ENCODE measurements around the gene PRR12. TPM values are rescaled to one million over a fixed set of nuclear protein-coding genes. Genes with fewer than 3 reads are reported as not detected.
A peak's percentile ranks its signal among the peaks of the same experiment; 100 is the strongest.

PRR12 gene
- polyA plus RNA-seq, 3 donors, result 0.04 to 3.3 (median 0.11) TPM

- no peak for DNase-seq
- peaks cover 32% of the 10 kb centered on the region for H3K4me1 Mint-ChIP-seq
- peak overlapping the region in 6 of 7 donors; percentile 40 to 85 (median 63) for H3K27ac Mint-ChIP-seq
- H4K20me1 ChIP-seq (ENCODE audit: insufficient read depth, low read length), result peaks cover 5% of the 10 kb centered on the region
- H3K4me3 Mint-ChIP-seq, result peak overlapping the region in 1 of 2 donors; percentile 21
- H3K9ac ChIP-seq (ENCODE audit: insufficient read depth, low read length, poor library complexity, severe bottlenecking), result no peak overlapping the region
- peak overlapping the region in 1 of 2 donors; percentile 45 for H3K27ac ChIP-seq (ENCODE audit: low read depth in 1 of 2, low read length in 2 of 2)
- no peak overlapping the region for H2AFZ ChIP-seq (ENCODE audit: insufficient read depth, low read depth, low read length, poor library complexity, severe bottlenecking)
- no peaks in the 10 kb centered on the region for H3K27me3 ChIP-seq (ENCODE audit: control insufficient read depth in 2 of 2, insufficient read depth in 2 of 2, low read length in 2 of 2)
- no peak overlapping the region for H3K4me2 ChIP-seq (replicated peaks; ENCODE audit: extremely low read depth, low read length, poor library complexity, severe bottlenecking)
- H3K9me3 ChIP-seq (replicated peaks in 1 of 2; ENCODE audit: control insufficient read depth in 1 of 2, insufficient read depth in 1 of 2, low read length in 2 of 2), result no peaks in the 10 kb centered on the region
- no peak for TF ChIP-seq CTCF (IDR thresholded peaks at IDR 0.05)
- peaks cover 3 to 5% (median 4%) of the 10 kb centered on the region in 3 donors for H3K27me3 Mint-ChIP-seq (ENCODE audit: low read depth in 3 of 3)
- WGBS (ENCODE audit: insufficient coverage), result 62% methylated on average over 2 of the region's 7 CpGs
- H3K4me3 ChIP-seq (replicated peaks in 1 of 3; ENCODE audit: low read depth in 2 of 3, low read length in 3 of 3), result no peak overlapping the region
- peaks cover 0 to 4% (median 0%) of the 10 kb centered on the region in 7 donors for H3K9me3 Mint-ChIP-seq
- no peaks in the 10 kb centered on the region for H3K79me2 ChIP-seq (ENCODE audit: insufficient read depth, low read length)
- H3K36me3 Mint-ChIP-seq, result peaks cover 34 to 68% of the 10 kb centered on the region in 2 donors
- peaks cover 24 to 31% of the 10 kb centered on the region in 2 donors for H3K4me1 ChIP-seq (ENCODE audit: control insufficient read depth in 1 of 2, insufficient read depth in 2 of 2, low read length in 2 of 2)
- H3K36me3 ChIP-seq (replicated peaks in 1 of 2; ENCODE audit: control insufficient read depth in 1 of 2, insufficient read depth in 2 of 2, low read length in 2 of 2), result peaks cover 12 to 34% of the 10 kb centered on the region in 2 donors
- intact Hi-C loops (cut with micrococcal nuclease), result no loop called here
These were observed 39.5 kb upstream of the PRR12 start for GRCh38 chr19:49551531-49551930.

- no peaks in the 10 kb centered on the region for H3K79me2 ChIP-seq (ENCODE audit: insufficient read depth, low read length)
- no peak overlapping the region for H3K4me2 ChIP-seq (replicated peaks; ENCODE audit: extremely low read depth, low read length, poor library complexity, severe bottlenecking)
- no peak overlapping the region for H2AFZ ChIP-seq (ENCODE audit: insufficient read depth, low read depth, low read length, poor library complexity, severe bottlenecking)
- H3K4me1 ChIP-seq (ENCODE audit: control insufficient read depth in 1 of 2, insufficient read depth in 2 of 2, low read length in 2 of 2), result peaks cover 24 to 25% of the 10 kb centered on the region in 2 donors
- no peaks in the 10 kb centered on the region for H3K9me3 ChIP-seq (replicated peaks in 1 of 2; ENCODE audit: control insufficient read depth in 1 of 2, insufficient read depth in 1 of 2, low read length in 2 of 2)
- no peak overlapping the region for H3K9ac ChIP-seq (ENCODE audit: insufficient read depth, low read length, poor library complexity, severe bottlenecking)
- peak overlapping the region in 6 of 7 donors; percentile 17 to 86 (median 78) for H3K27ac Mint-ChIP-seq
- DNase-seq, result peak in 2 of 3 donors; percentile 25 to 38
- intact Hi-C loops (cut with micrococcal nuclease), result no loop called here
- peaks cover 5% of the 10 kb centered on the region for H4K20me1 ChIP-seq (ENCODE audit: insufficient read depth, low read length)
- peaks cover 23 to 46% of the 10 kb centered on the region in 2 donors for H3K36me3 ChIP-seq (replicated peaks in 1 of 2; ENCODE audit: control insufficient read depth in 1 of 2, insufficient read depth in 2 of 2, low read length in 2 of 2)
- H3K4me3 ChIP-seq (replicated peaks in 1 of 3; ENCODE audit: low read depth in 2 of 3, low read length in 3 of 3), result no peak overlapping the region
- peaks cover 0 to 4% (median 0%) of the 10 kb centered on the region in 7 donors for H3K9me3 Mint-ChIP-seq
- peaks cover 2 to 5% (median 5%) of the 10 kb centered on the region in 3 donors for H3K27me3 Mint-ChIP-seq (ENCODE audit: low read depth in 3 of 3)
- peaks cover 38 to 73% of the 10 kb centered on the region in 2 donors for H3K36me3 Mint-ChIP-seq
- peaks cover 28% of the 10 kb centered on the region for H3K4me1 Mint-ChIP-seq
- 63% methylated on average over 8 of the region's 11 CpGs for WGBS (ENCODE audit: insufficient coverage)
- H3K27ac ChIP-seq (ENCODE audit: low read depth in 1 of 2, low read length in 2 of 2), result peak overlapping the region in 1 of 2 donors; percentile 43
- H3K27me3 ChIP-seq (ENCODE audit: control insufficient read depth in 2 of 2, insufficient read depth in 2 of 2, low read length in 2 of 2), result no peaks in the 10 kb centered on the region
- TF ChIP-seq CTCF (IDR thresholded peaks at IDR 0.05), result no peak
- peak overlapping the region in 1 of 2 donors; percentile 55 for H3K4me3 Mint-ChIP-seq
These were observed 38.2 kb upstream of the PRR12 start for GRCh38 chr19:49552749-49553148.
